ENCODE measurements around the gene EPHA7. TPM values are rescaled to one million over a fixed set of nuclear protein-coding genes. Genes with fewer than 3 reads are reported as not detected.

EPHA7 gene
- total RNA-seq, 1 experiment from 2014 or later, result 0.17 TPM

GRCh38 chr6:93196406-93196970, 222.9 kb downstream of the EPHA7 start:
- Mint-ChIP-seq H3K27me3 (ENCODE audit: unreplicated experiment) (no peaks in the 10 kb centered on the region), H3K4me3 (ENCODE audit: low read depth, unreplicated experiment) (no peak overlapping the region), H3K36me3 (ENCODE audit: insufficient read depth, unreplicated experiment) (no peaks in the 10 kb centered on the region), H3K4me1 (ENCODE audit: low read depth, unreplicated experiment) (no peaks in the 10 kb centered on the region), H3K9me3 (ENCODE audit: low read depth, unreplicated experiment) (peaks cover 9% of the 10 kb centered on the region), H3K27ac (ENCODE audit: unreplicated experiment) (no peak overlapping the region)
- no peak for DNase-seq
- CTCF ChIA-PET, result no interaction called here
- BruUV-seq (replicated peaks), result no TSS peak
- intact Hi-C loops (cut with micrococcal nuclease; ENCODE audit: unreplicated experiment), result no loop called here
- no peak for TF ChIP-seq CTCF (IDR thresholded peaks at IDR 0.05; ENCODE audit: unreplicated experiment)

- Mint-ChIP-seq H3K4me3 (ENCODE audit: low read depth, unreplicated experiment) (no peak overlapping the region), H3K27me3 (ENCODE audit: unreplicated experiment) (no peaks in the 10 kb centered on the region), H3K27ac (ENCODE audit: unreplicated experiment) (no peak overlapping the region), H3K4me1 (ENCODE audit: low read depth, unreplicated experiment) (no peaks in the 10 kb centered on the region), H3K36me3 (ENCODE audit: insufficient read depth, unreplicated experiment) (no peaks in the 10 kb centered on the region), H3K9me3 (ENCODE audit: low read depth, unreplicated experiment) (peaks cover 11% of the 10 kb centered on the region)
- intact Hi-C loops (cut with micrococcal nuclease; ENCODE audit: unreplicated experiment), result no loop called here
- CTCF ChIA-PET, result no interaction called here
- no TSS peak for BruUV-seq (replicated peaks)
- no peak for TF ChIP-seq CTCF (IDR thresholded peaks at IDR 0.05; ENCODE audit: unreplicated experiment)
- DNase-seq, result no peak
These were observed 224.9 kb downstream of the EPHA7 start for GRCh38 chr6:93194480-93194879.

- H3K27ac Mint-ChIP-seq (ENCODE audit: unreplicated experiment), result no peak overlapping the region
- H3K4me3 Mint-ChIP-seq (ENCODE audit: low read depth, unreplicated experiment), result no peak overlapping the region
- H3K4me1 Mint-ChIP-seq (ENCODE audit: low read depth, unreplicated experiment), result no peaks in the 10 kb centered on the region
- no peaks in the 10 kb centered on the region for H3K27me3 Mint-ChIP-seq (ENCODE audit: unreplicated experiment)
- intact Hi-C loops (cut with micrococcal nuclease; ENCODE audit: unreplicated experiment), result no loop called here
- no peak for TF ChIP-seq CTCF (IDR thresholded peaks at IDR 0.05; ENCODE audit: unreplicated experiment)
- BruUV-seq (replicated peaks), result no TSS peak
- CTCF ChIA-PET, result no interaction called here
- DNase-seq, result no peak
- peaks cover 8% of the 10 kb centered on the region for H3K9me3 Mint-ChIP-seq (ENCODE audit: low read depth, unreplicated experiment)
- H3K36me3 Mint-ChIP-seq (ENCODE audit: insufficient read depth, unreplicated experiment), result no peaks in the 10 kb centered on the region
These were observed 225.5 kb downstream of the EPHA7 start for GRCh38 chr6:93193868-93194267.
